Activated CD4-positive, alpha-beta T cell treated with anti-CD3 and anti-CD28 coated beads, Interleukin-2, amount 50 U/mL, for 4 hours (primary cell): ENCODE data around the gene ANGPTL4.
"Not testable (repeated sequence)": the region's sequence is repeated elsewhere in the genome, so short reads cannot be mapped to it uniquely, and the experiment has no call there.

ENCODE experiments used
- DNase-seq, 2 experiments: peaks; one replicate each; pipeline ENCODE4 v3.0.0-alpha.2; 2020

ANGPTL4 gene

GRCh38 chr19:8391198-8392016 is 27.5 kb downstream of the ANGPTL4 start:
- no peak for DNase-seq

DNA sequence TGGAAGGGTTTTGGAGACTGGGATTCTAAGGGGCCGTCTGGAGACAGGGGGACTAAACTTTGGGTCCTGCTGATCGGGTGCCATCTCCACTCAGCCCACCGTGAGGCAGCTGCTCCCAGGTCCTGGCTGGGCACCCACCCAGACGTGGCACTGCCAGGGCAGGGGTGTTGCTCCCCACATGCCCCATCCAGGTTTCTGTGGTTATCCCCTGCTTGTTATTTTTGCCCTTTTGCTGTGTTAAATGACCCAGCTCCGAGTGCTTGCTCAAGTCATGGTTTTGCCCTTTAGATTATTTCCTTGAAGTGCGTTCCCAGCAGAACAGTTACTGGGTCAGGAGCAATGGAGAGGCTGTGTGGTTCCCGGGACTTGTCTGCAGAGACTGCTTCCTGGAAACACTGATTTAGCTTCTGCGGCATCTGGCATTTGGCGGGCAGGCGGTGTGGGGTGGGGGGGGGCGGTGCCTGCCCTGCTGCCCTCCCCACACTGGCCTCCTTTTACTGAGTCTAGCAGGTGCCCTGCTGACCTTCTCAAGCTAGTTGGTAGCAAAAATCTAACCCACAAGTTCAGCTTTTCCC is 28.1 kb downstream of the ANGPTL4 start:
- no peak for DNase-seq

DNA sequence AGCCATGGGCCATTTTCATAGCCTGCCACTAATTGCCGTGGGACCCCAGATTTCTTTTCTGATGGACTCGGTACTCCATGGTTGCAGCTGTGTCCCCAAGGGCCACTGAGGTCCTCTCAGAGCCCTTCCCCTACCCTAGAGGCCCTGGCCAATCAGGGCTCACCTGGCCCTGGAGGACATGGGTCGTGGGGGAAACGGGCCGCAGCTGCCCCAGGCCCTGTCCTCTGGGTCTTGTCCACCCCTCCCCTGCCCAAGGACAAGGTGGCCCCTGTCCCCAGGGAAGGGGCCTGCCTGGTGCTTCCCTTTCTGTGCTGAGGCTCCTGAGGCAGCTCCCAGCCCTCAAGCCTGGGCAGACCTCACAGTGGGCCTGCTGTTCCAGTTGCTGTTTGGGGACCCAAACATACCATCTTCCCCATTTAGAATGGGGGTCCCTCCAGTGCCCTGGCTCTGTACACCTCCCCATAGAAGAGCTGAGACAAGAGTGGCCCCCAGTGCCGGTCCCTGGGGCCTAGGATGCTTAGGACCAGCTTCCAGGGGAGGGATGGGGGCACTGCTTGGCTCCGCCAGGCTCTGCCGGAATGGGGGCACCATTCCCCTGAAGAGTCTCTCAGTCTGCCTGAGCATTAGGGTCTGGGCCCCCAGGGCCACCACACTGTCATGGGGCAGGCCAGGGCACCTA is 29.4 kb downstream of the ANGPTL4 start:
- no peak for DNase-seq

- DNase-seq, result no peak
Observed at GRCh38 chr19:8393871-8394250, 29.9 kb downstream of the ANGPTL4 start.

DNA sequence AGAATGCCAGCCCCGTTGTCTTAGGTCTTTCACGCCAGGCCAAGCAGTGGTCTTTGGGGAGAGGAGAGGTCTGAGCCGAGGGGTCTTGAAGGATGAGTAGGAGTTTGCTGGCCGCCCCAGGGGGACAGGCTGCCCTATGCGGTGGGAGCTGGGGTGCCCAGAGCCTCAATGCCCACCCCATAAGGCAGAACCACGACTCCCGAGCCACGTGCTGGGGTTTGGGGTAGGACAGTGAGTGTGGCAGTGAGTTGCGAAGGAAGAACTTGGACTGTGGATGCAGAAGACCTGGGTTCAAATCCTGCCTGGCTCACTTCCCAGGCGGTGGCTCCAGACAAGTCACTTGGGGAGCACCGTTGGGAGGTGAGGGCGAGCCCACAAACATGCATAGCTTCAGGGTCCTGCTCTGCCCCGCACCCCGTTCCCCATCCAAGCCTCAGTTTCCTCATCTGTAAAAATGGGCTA is 31.7 kb downstream of the ANGPTL4 start:
- DNase-seq, result no peak

DNA sequence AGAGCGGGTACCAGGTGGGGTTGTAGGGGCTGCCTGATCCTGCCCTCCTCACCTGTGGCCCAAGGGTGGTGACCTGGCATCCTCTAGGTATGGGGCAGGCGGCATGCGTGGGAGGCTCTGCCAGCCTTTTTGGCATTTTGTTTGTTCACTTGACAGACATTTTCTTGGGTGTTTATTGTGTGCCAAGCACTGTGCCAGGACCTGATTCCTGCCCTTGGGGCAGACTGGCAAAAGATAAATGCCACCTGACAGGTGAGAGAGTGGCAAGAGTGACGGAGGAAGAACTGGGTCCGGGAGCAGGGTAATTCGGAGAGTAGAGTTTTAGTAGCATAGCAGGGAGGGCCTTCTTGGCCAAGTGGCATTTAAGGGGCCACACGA is 32.2 kb downstream of the ANGPTL4 start:
- no peak for DNase-seq

- DNase-seq, result peak; percentile 63 to 65
Observed at GRCh38 chr19:8396563-8397203, 32.7 kb downstream of the ANGPTL4 start.

DNA sequence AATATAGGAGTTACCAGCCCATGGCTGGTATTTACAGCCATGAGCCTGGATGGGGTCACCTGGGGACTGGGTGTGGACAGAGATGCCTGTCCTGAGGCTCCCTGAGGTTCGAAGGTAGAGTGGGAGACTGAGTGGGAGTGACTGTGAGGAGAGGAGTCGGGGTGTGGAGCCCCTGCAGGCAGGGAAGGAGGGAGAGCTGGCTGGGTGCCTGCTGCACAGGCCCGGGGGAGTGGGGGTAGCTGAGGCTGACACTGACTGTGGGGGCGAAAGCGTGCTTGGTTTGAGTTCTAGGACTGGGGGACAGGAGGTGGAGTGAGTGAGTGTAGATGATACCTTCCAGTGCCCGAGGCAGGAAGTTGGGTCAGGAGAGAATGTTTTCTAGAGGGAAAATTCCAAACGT is 33.3 kb downstream of the ANGPTL4 start:
- no peak for DNase-seq

DNA sequence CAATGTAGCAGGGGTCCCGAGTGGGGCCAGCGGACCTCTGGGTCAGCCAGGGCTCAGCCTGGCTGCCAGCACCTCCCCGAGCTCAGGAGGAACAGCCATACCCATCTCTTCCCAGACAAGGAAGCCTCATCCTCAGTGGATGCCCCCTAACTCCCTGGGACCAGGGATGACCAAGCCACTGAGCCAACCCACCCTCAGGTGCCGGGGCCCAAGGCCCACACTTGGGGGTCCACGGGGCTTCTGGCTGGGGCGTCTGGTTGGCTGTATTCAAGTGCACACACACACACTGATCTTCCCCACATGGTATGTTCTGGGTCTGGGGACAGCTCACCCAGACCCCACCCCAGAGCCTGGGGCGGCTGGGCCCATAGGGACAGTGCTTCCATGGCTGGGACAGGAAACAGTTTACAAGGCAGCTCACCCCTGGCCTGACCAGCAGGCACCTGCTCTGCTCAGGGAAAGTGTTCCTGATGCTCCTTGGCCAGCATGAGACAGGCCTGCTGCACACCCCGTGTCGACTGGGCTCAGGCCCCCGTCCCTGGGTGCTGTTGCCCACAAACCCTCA is 33.9 kb downstream of the ANGPTL4 start:
- no peak for DNase-seq

- no peak for DNase-seq
Observed at GRCh38 chr19:8398311-8398771, 34.4 kb downstream of the ANGPTL4 start.

- no peak for DNase-seq
Observed at GRCh38 chr19:8399681-8400188, 35.8 kb downstream of the ANGPTL4 start.

DNA sequence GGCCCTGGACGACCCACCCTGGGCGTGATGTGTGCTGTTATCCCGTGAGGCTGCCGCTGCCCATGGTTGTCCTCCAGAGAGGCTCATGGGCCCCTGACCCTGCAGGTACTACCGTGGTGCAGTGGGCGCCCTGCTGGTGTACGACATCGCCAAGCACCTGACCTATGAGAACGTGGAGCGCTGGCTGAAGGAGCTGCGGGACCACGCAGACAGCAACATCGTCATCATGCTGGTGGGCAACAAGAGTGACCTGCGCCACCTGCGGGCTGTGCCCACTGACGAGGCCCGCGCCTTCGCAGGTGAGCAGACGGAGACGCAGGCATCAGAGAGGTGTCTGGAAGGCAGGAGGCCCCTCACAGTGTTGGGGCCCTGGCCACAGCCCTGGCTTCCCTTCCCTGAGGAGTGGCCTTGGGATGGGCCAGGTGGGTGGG is 38.0 kb downstream of the ANGPTL4 start:
- DNase-seq, result no peak

DNA sequence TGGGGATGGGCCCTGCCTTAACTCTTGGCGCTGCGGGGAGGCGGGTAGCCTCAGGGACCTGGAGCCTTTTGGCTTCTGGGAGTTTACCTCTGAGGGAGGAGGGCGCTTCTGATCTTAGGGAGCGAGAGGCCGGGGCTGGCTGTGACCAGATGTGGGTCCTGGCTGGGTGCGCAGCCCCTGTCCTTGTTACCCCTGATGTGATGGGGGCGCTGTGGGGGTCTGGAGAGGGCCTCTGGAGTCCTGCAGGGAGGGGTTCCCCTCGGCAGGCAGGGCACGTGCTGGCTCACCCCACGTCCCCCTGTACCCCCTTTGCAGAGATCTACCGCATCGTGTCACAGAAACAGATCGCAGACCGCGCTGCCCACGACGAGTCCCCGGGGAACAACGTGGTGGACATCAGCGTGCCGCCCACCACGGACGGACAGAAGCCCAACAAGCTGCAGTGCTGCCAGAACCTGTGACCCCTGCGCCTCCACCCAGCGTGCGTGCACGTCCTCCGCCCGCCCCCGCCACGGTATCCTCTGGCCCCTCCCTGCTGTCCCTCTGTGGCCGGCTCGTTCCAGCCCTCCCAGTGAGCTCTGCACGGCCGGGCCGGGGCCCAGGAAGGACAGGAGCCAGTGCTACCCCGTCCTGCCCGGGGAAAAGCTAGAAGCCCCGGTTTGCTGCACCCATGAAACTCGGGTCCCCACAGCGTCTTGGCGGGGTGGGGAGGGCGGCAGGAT is 39.3 kb downstream of the ANGPTL4 start:
- no peak for DNase-seq

- DNase-seq, result no peak
Observed at GRCh38 chr19:8403820-8404109, 39.8 kb downstream of the ANGPTL4 start.

- no peak for DNase-seq
Observed at GRCh38 chr19:8404391-8405151, 40.6 kb downstream of the ANGPTL4 start.

GRCh38 chr19:8410718-8411117 is 46.8 kb downstream of the ANGPTL4 start:
- DNase-seq, result not testable (repeated sequence)

DNA sequence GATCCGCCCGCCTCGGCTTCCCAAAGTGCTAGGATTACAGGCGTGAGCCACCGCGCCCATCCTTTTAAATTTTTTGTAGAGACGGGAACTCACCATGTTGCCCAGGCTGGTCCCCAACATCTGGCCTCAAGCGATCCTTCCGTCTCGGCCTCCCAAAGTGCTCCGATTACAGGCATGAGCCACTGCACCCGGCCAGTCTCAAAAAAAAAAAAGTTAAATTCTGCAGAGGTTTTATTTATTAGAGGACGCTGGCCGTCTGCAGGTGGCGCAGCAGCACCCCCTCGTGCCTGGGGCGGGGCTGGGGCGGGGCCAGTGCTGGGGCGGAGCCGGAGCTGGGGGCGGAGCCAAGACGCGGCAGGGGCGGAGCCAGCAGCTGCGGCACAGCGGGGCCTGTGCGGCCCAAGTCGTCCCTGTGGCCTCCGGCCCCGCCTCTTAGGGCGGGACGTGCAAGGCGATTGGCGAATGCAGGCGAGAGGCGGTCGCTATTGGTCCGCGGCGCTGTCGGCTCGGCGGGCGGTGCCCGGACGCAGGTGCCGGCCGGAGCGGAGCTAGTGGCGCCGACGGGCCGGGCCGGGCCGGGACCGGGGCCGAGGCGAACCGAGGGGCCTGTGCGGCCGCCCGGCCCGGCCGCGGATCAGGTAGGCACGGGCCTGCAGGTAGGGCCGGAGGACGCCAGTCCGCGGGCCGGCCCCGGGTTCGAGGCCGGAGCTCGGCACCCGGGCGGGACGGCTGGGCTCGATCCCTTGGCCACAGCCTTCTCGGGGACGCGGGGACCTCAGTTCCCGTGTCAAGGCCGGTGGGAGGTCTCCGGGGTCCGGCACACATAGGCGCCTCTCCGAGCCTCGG is 49.1 kb downstream of the ANGPTL4 start, which contains the start of gene MARCHF2:
MARCHF2 (plus strand) TSS at position 523 of the 846 bp plus-strand sequence. CDS start 8,536 bp downstream, outside the sequence.
- DNase-seq, result peak; percentile 92

GRCh38 chr19:8413629-8413995 is 49.7 kb downstream of the ANGPTL4 start:
- no peak for DNase-seq

- no peak for DNase-seq
Observed at GRCh38 chr19:8416796-8417195, 52.8 kb downstream of the ANGPTL4 start.
